Fibroblast of the aortic adventitia (primary cell): ENCODE data around the gene CHD1. TPM values are rescaled to one million over a fixed set of nuclear protein-coding genes. Genes with fewer than 3 reads are reported as not detected.
A peak's percentile ranks its signal among the peaks of the same experiment; 100 is the strongest.

Experiments used
- DNase-seq: peaks from one replicate; pipeline ENCODE4 v3.0.0-alpha.2; 2010; ENCODE audit warnings: low read depth
- H3K4me3 ChIP-seq: 2 replicates; pipeline ENCODE4 v1.5.1; 2011; ENCODE audit warnings: low read depth, mild to moderate bottlenecking, control low read depth, low read length, moderate library complexity
- total RNA-seq: library from RNA; depleted of rRNA; stranded (reverse); fragments of >200 nt; gene quantifications from 2 replicates; pipeline ENCODE4 v1.2.3, GENCODE V29; 2012; ENCODE audit warnings: low replicate concordance
- TF ChIP-seq, protein P1 (sequence below): IDR thresholded peaks from 2 replicates; pipeline ENCODE4 v1.5.1; 2011; ENCODE audit warnings: mild to moderate bottlenecking, low read length, control low read depth, inconsistent platforms; ENCODE audit not compliant: insufficient read depth

Gene CHD1
- total RNA-seq, 1 donor = 44.4 TPM

DNA sequence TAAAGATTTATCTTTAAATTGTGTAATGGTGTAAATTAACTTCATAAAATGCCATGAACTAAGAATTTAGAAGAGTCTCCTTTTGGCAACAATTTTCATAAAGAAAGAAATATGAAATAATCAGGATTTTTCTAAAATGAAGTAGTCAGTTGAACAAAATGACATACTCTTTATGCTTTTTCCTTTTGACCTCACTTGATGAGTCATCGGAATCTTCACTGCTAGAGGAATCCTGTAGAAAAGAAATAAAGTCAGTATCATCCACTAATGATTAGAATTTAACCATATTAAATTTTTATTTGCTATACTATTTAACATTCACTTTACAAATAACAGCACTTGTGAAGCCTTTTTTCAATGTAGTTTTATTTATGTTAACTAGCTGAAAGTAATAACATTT, 26.1 kb downstream of the CHD1 start:
- TF ChIP-seq, protein P1, sequence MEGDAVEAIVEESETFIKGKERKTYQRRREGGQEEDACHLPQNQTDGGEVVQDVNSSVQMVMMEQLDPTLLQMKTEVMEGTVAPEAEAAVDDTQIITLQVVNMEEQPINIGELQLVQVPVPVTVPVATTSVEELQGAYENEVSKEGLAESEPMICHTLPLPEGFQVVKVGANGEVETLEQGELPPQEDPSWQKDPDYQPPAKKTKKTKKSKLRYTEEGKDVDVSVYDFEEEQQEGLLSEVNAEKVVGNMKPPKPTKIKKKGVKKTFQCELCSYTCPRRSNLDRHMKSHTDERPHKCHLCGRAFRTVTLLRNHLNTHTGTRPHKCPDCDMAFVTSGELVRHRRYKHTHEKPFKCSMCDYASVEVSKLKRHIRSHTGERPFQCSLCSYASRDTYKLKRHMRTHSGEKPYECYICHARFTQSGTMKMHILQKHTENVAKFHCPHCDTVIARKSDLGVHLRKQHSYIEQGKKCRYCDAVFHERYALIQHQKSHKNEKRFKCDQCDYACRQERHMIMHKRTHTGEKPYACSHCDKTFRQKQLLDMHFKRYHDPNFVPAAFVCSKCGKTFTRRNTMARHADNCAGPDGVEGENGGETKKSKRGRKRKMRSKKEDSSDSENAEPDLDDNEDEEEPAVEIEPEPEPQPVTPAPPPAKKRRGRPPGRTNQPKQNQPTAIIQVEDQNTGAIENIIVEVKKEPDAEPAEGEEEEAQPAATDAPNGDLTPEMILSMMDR = no peak
- DNase-seq = peak; percentile 27
- no peak overlapping the region for H3K4me3 ChIP-seq

DNA sequence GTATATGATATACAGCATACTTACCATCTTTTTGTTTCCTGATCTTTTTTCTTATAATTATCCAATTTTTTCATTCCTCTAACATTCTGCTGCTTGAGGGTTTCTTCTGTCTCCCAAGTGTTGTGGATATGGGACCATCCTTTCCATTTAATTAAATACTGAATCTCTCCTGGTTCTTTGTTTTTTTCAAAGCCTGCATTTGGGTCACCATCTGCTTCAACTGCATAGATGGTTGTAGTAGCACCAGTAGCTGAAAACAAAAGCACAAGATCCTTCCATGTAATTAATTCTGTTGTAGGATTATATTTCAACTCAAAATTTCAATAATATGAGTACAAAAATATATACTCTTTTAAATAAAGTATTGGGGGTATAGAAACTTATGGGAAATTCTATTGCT, 29.4 kb downstream of the CHD1 start:
- H3K4me3 ChIP-seq = no peak overlapping the region
- no peak for DNase-seq
- TF ChIP-seq, protein P1 = no peak

DNA sequence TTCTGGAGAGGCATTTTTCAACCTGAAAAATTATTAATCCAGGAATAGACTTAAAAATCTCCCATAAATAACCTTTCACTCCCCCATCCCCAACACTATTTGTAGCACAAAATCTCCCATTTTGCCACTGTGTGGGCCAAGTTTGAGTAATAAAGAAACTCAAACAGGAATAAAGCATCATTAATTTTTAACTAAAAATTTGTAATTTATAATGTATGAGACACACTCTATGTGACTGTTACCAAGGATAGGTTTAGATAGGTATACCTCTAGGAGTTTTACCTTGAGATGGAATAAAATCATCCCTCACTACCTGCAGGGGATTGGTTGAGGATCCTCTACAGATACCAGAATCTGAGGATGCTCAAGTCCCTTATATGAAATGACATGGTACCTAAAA, 30.1 kb downstream of the CHD1 start:
- TF ChIP-seq, protein P1 = no peak
- DNase-seq = no peak
- H3K4me3 ChIP-seq = no peak overlapping the region

DNA sequence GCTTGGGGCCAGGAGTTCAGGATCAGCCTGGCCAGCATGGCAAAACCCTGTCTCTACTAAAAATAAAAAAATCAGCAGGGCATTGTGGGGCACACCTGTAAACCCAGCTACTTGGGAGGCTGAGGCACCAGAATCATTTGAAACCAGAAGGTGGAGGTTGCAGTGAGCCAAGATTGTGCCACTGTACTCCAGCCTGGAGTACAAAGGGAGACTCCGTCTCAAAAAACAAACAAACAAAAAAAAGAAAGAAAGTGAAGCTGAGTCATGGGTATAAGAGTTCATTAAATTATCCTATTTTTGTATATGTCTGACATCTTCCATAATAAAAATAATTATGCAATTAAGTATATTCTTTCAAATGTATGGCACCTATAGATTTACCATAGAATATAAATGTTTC, 37.2 kb downstream of the CHD1 start:
- no peak overlapping the region for H3K4me3 ChIP-seq
- DNase-seq = no peak
- TF ChIP-seq, protein P1 = no peak

DNA sequence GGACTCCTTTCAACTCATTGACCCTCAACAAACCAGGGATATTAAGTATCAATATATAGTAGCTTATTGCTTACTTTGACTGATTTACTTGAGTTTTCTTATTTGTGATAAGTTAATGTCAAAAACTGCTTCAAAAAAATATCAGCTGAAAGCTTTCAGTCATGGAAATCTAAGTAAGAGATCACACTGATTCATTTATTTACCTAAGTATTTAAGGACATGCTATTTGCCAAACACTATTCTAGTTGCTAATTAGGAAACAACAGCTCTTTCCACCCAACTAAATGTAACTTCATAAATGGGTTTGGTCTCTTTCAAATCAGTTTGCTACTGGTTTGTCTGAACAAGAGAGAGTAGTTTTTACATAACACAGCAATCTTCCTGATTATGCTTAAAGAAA, 48.2 kb downstream of the CHD1 start:
- DNase-seq = no peak
- TF ChIP-seq, protein P1 = no peak
- no peak overlapping the region for H3K4me3 ChIP-seq

DNA sequence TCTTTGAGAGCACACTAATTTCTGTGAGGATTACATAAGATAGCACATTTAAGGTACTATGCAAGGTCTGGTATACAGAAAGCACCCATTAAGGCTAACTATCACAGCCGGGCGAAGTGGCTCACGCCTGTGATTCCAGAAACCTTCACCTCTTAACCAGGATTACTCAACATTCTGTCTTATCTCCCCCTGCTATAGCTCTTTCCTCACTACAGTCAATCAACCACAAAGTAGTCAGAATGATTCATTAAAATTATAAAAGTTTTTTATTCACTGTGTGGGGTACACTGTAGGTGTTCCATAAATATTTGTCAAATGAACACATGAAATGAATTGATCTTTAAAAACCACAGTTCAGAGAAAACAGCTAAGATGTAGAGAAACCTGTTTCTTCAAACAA, 48.7 kb downstream of the CHD1 start:
- no peak overlapping the region for H3K4me3 ChIP-seq
- TF ChIP-seq, protein P1 = no peak
- no peak for DNase-seq

DNA sequence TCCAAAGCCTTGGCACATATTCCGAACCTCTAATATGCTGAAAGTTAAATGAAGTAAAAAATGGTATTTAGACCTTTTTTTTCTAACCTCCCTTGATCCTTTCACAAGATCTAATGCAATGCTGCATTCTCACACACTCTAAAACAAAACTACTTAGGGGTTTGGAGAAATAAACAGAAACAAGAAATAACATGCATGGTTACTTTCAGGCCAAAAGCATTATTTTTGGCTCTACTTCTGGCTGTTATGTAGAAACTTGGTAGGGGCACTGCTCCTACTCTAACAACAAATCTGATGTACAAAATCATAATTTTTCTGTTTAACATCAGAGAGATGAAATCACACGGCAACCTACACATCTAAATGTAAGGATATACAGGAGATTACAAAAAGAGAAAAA, 51.2 kb downstream of the CHD1 start:
- no peak for DNase-seq
- H3K4me3 ChIP-seq = no peak overlapping the region
- TF ChIP-seq, protein P1 = no peak
